Liver (tissue), 9 donors: ENCODE results near the gene MYOM1. TPM values are rescaled to one million over a fixed set of nuclear protein-coding genes. Genes with fewer than 3 reads are reported as not detected.
A peak's percentile ranks its signal among the peaks of the same experiment; 100 is the strongest.

ENCODE experiments used
- DNase-seq: peaks from one replicate; pipeline ENCODE4 v3.0.0-alpha.2; 2017; ENCODE audit warnings: low spot score
- H3K27ac ChIP-seq, 2 donors: one replicate each; pipeline ENCODE4 v1.7.0; 2013; ENCODE audit warnings: inconsistent platforms in 2 of 2, low read length in 2 of 2, control low read depth in 1 of 2, low read depth in 1 of 2, mild to moderate bottlenecking in 1 of 2
- H3K27me3 ChIP-seq, 4 donors: one replicate each; pipeline versions ENCODE4 v1.6.1 to v1.7.0; 2013; ENCODE audit warnings: low read length in 3 of 4, inconsistent platforms in 1 of 4, mild to moderate bottlenecking in 1 of 4, moderate library complexity in 1 of 4; ENCODE audit not compliant: control insufficient read depth in 4 of 4, insufficient read depth in 4 of 4
- H3K36me3 ChIP-seq, 4 donors: one replicate each; pipeline versions ENCODE4 v1.6.1 to v1.7.0; 2013; ENCODE audit warnings: low read length in 3 of 4, mild to moderate bottlenecking in 3 of 4, low read depth in 1 of 4, moderate library complexity in 1 of 4; ENCODE audit not compliant: control insufficient read depth in 4 of 4, insufficient read depth in 3 of 4
- H3K4me1 ChIP-seq, 4 donors: one replicate each; pipeline versions ENCODE4 v1.6.1 to v1.7.0; 2013; ENCODE audit warnings: low read length in 3 of 4, mild to moderate bottlenecking in 3 of 4, moderate library complexity in 1 of 4; ENCODE audit not compliant: control insufficient read depth in 4 of 4, insufficient read depth in 4 of 4
- H3K4me3 ChIP-seq, 3 donors: one replicate each; pipeline versions ENCODE4 v1.6.1 to v1.7.0; 2013; ENCODE audit warnings: low read length in 3 of 3, control low read depth in 1 of 3, low read depth in 1 of 3, mild to moderate bottlenecking in 1 of 3
- H3K9ac ChIP-seq, 2 donors: one replicate each; pipeline ENCODE4 v1.7.0; 2013; ENCODE audit warnings: low read length in 2 of 2, mild to moderate bottlenecking in 2 of 2, moderate library complexity in 2 of 2, control low read depth in 1 of 2, low read depth in 1 of 2
- H3K9me3 ChIP-seq, 4 donors: one replicate each; pipeline versions ENCODE4 v1.6.1 to v1.7.0; 2013; ENCODE audit warnings: low read length in 3 of 4; ENCODE audit not compliant: control insufficient read depth in 4 of 4
- ATF3 ChIP-seq: IDR thresholded peaks from 2 replicates; pipeline ENCODE4 v1.6.1; 2016; ENCODE audit warnings: antibody characterized with exemption
- CTCF ChIP-seq: fragments of 150-350 bp; IDR thresholded peaks from 2 replicates; pipeline ENCODE4 v1.5.1; 2017; ENCODE audit warnings: improper control_type of control experiment, low read depth, low read length; ENCODE audit not compliant: missing input control
- EGR1 ChIP-seq, 2 donors: IDR thresholded peaks; 2 replicates each; pipeline ENCODE4 v1.6.1; 2016 to 2018; ENCODE audit warnings: antibody characterized with exemption in 2 of 2, low read depth in 2 of 2
- FOXA1 ChIP-seq: IDR thresholded peaks from 2 replicates; pipeline ENCODE4 v1.6.1; 2016; ENCODE audit warnings: antibody characterized with exemption
- HNF4A ChIP-seq, 2 donors: conservative IDR thresholded peaks; 2 replicates each; pipeline ENCODE4 v1.6.1; 2016; ENCODE audit warnings: antibody characterized with exemption in 2 of 2, mild to moderate bottlenecking in 2 of 2
- HNF4G ChIP-seq: IDR thresholded peaks from 2 replicates; pipeline ENCODE4 v1.6.1; 2016; ENCODE audit warnings: antibody characterized with exemption
- MAX ChIP-seq: IDR thresholded peaks from 2 replicates; pipeline ENCODE4 v1.6.1; 2016; ENCODE audit warnings: antibody characterized with exemption
- NR2F2 ChIP-seq: IDR thresholded peaks from 2 replicates; pipeline ENCODE4 v1.6.1; 2016; ENCODE audit warnings: antibody characterized with exemption
- RAD21 ChIP-seq, 2 donors: IDR thresholded peaks; 2 replicates each; pipeline ENCODE4 v1.6.1; 2016; ENCODE audit warnings: antibody characterized with exemption in 2 of 2, mild to moderate bottlenecking in 2 of 2
- REST ChIP-seq: IDR thresholded peaks from 2 replicates; pipeline ENCODE4 v1.6.1; 2016; ENCODE audit warnings: antibody characterized with exemption, mild to moderate bottlenecking
- RXRA ChIP-seq, 2 donors: IDR thresholded peaks; 2 replicates each; pipeline ENCODE4 v1.6.1; 2017 to 2018; ENCODE audit warnings: antibody characterized with exemption in 2 of 2, mild to moderate bottlenecking in 1 of 2
- SP1 ChIP-seq: IDR thresholded peaks from 2 replicates; pipeline ENCODE4 v1.6.1; 2018; ENCODE audit warnings: antibody characterized with exemption, mild to moderate bottlenecking
- TAF1 ChIP-seq: conservative IDR thresholded peaks from 2 replicates; pipeline ENCODE4 v1.6.1; 2016; ENCODE audit warnings: antibody characterized with exemption, mild to moderate bottlenecking
- YY1 ChIP-seq: IDR thresholded peaks from 2 replicates; pipeline ENCODE4 v1.6.1; 2016; ENCODE audit warnings: antibody characterized with exemption, mild to moderate bottlenecking
- ZBTB33 ChIP-seq: IDR thresholded peaks from 2 replicates; pipeline ENCODE4 v1.6.1; 2016; ENCODE audit warnings: antibody characterized with exemption
- WGBS: extraction: QIAGEN DNeasy Blood & Tissue Kit; methylation state at CpG from one replicate; pipeline ENCODE4 v1.1.7; 2013; 5-methylcytosine and 5-hydroxymethylcytosine counted together
- polyA plus RNA-seq, 2 donors: library from polyadenylated mRNA; stranded (reverse) in 1 of 2; unstranded in 1 of 2; fragments of 200-250 nt in 1 of 2; fragments of >200 nt in 1 of 2; fragmentation: Nextera tagmentation in 1 of 2; extraction: Ambion mirVana in 1 of 2; gene quantifications; one replicate each; pipeline versions ENCODE4 v1.2.1 to v1.2.3, GENCODE V29; 2013 to 2015
- total RNA-seq, 2 donors: library from RNA; depleted of rRNA; stranded (reverse); fragments of >200 nt; gene quantifications; one replicate each; pipeline ENCODE4 v1.2.3, GENCODE V29; 2014
- donor health status: healthy.
- donor health status: healthy.
- donor health status: healthy.
- donor health status: healthy.
- donor health status: healthy.

The MYOM1 gene
- total and polyA plus RNA-seq, 4 donors = 10.1 to 48.4 (median 21.3) TPM

GRCh38 chr18:3247240-3248061, 27.7 kb upstream of the MYOM1 start, which contains the start of gene MYL12A (continued):
- TF ChIP-seq REST = peak; percentile 88
- peak; percentile 87 for TF ChIP-seq SP1
- peak; percentile 40 to 55 for TF ChIP-seq HNF4A (conservative IDR thresholded peaks at IDR 0.05)
- TF ChIP-seq TAF1 = peak; percentile 91

- TF ChIP-seq RAD21 (IDR thresholded peaks at IDR 0.05) = peak in 1 of 2 donors; percentile 6
- TF ChIP-seq RXRA (IDR thresholded peaks at IDR 0.05) = peak in 1 of 2 donors; percentile 34
- peak; percentile 95 for TF ChIP-seq NR2F2
- TF ChIP-seq YY1 = no peak
- no peak for TF ChIP-seq REST
- no peak for TF ChIP-seq CTCF
- TF ChIP-seq HNF4A (conservative IDR thresholded peaks at IDR 0.05) = no peak
- TF ChIP-seq FOXA1 = no peak
- TF ChIP-seq ATF3 = no peak
- peak in 1 of 2 donors; percentile 38 for TF ChIP-seq EGR1 (IDR thresholded peaks at IDR 0.05; ENCODE audit: low read depth in 2 of 2)
- TF ChIP-seq SP1 = no peak
- no peak for TF ChIP-seq ZBTB33
- TF ChIP-seq HNF4G = no peak
- TF ChIP-seq TAF1 = peak; percentile 56
- TF ChIP-seq MAX = peak; percentile 52
- H3K9ac ChIP-seq = peak overlapping the region; percentile 86 to 98
- H3K9me3 ChIP-seq = no peaks in the 10 kb centered on the region
- peak overlapping the region; percentile 97 to 98 for H3K27ac ChIP-seq
- peak; percentile 66 for DNase-seq
- H3K36me3 ChIP-seq = peaks cover 0 to 4% (median 0%) of the 10 kb centered on the region in 4 donors
- H3K4me1 ChIP-seq = peaks cover 0 to 27% (median 10%) of the 10 kb centered on the region in 4 donors
- H3K4me3 ChIP-seq = peak overlapping the region; percentile 56 to 90 (median 82)
- 8% methylated on average over 23 of the region's 23 CpGs for WGBS
- H3K27me3 ChIP-seq = no peaks in the 10 kb centered on the region
Observed at GRCh38 chr18:3246635-3247239, 27.0 kb upstream of the MYOM1 start.
